Lower leg skin (tissue), 4 donors: Measurements from ENCODE around the gene QRICH2. TPM values are rescaled to one million over a fixed set of nuclear protein-coding genes. Genes with fewer than 3 reads are reported as not detected.
A peak's percentile ranks its signal among the peaks of the same experiment; 100 is the strongest.
"Not testable (repeated sequence)": the region's sequence is repeated elsewhere in the genome, so short reads cannot be mapped to it uniquely, and the experiment has no call there.

Experiments
- DNase-seq, 2 donors: peaks; one replicate each; pipeline ENCODE4 v3.0.0-alpha.2; 2019; ENCODE audit warnings: low spot score in 2 of 2
- H3K4me3 ChIP-seq: fragments of 200-600 bp; sonication (generic); 2 replicates; pipeline ENCODE4 v1.5.1; 2017; ENCODE audit warnings: mild to moderate bottlenecking, low read depth; ENCODE audit not compliant: poor library complexity, severe bottlenecking
- CTCF ChIP-seq, 3 donors: fragments of 450-650 bp; IDR thresholded peaks; one replicate each; pipeline ENCODE4 v1.5.1; 2016; ENCODE audit warnings: antibody characterized with exemption in 3 of 3, mild to moderate bottlenecking in 3 of 3, moderate library complexity in 2 of 3
- POLR2A ChIP-seq, 2 donors: fragments of 450-650 bp; IDR thresholded peaks; one replicate each; pipeline ENCODE4 v1.6.1; 2016 to 2017; ENCODE audit warnings: antibody characterized with exemption in 2 of 2, mild to moderate bottlenecking in 1 of 2, moderate library complexity in 1 of 2
- WGBS, 2 donors: methylation state at CpG; one replicate each; pipeline ENCODE4 v1.1.5; 2018; 5-methylcytosine and 5-hydroxymethylcytosine counted together
- intact Hi-C: fragments of 100-400 bp; cut with DNase I; formaldehyde crosslinking; loops from one replicate; pipeline ENCODE4 v1.15.0; 2023; ENCODE audit warnings: low total_unique reads
- total RNA-seq, 4 donors: library from RNA; depleted of rRNA; stranded (reverse); fragments of >200 nt; gene quantifications; one replicate each; pipeline ENCODE4 v1.1.0, GENCODE V29; 2016

The QRICH2 gene
- total RNA-seq, 4 donors from 2014 or later = 0.88 to 3.3 (median 1.8) TPM

- 1% methylated on average over 18 of the region's 18 CpGs for WGBS, 2 donors
- TF ChIP-seq CTCF (IDR thresholded peaks at IDR 0.05) (no peak), POLR2A (IDR thresholded peaks at IDR 0.05) (no peak)
- H3K4me3 ChIP-seq = peak overlapping the region; percentile 69
- DNase-seq = no peak
- intact Hi-C loops = no loop called here
Observed at GRCh38 chr17:76354317-76354729, 46.2 kb upstream of the QRICH2 start.

GRCh38 chr17:76353599-76354316 lies 45.7 kb upstream of the QRICH2 start, which contains the start of gene PRPSAP1:
TSS of gene PRPSAP1 (minus strand) at chr17:76353916. CDS start at chr17:76353703, 213 bp downstream.
- 1% methylated on average over 51 to 56 of the region's 75 CpGs for WGBS, 2 donors
- TF ChIP-seq CTCF (IDR thresholded peaks at IDR 0.05) = peak in 1 of 3 donors; percentile 65
- peak in 1 of 2 donors; percentile 15 for TF ChIP-seq POLR2A (IDR thresholded peaks at IDR 0.05)
- peak; percentile 82 to 96 for DNase-seq
- intact Hi-C loops = no loop called here
- H3K4me3 ChIP-seq = peak within 1 kb of the TSS; percentile 69

- no peak for TF ChIP-seq POLR2A (IDR thresholded peaks at IDR 0.05)
- TF ChIP-seq CTCF (IDR thresholded peaks at IDR 0.05) = no peak
- WGBS, 2 donors = 1 to 3% methylated on average over 30 to 36 of the region's 51 CpGs
- intact Hi-C loops = no loop called here
Observed at GRCh38 chr17:76353004-76353598, 45.0 kb upstream of the QRICH2 start.

GRCh38 chr17:76351526-76352071 lies 43.5 kb upstream of the QRICH2 start:
- H3K4me3 ChIP-seq = no peak overlapping the region
- intact Hi-C loops = no loop called here
- TF ChIP-seq POLR2A (IDR thresholded peaks at IDR 0.05) (no peak), CTCF (IDR thresholded peaks at IDR 0.05) (no peak)
- DNase-seq = no peak
- WGBS, 2 donors = 70 to 75% methylated on average over 9 of the region's 9 CpGs

More at GRCh38 chr17:76353004-76353598, 45.0 kb upstream of the QRICH2 start:
- DNase-seq = no peak
- peak overlapping the region; percentile 69 for H3K4me3 ChIP-seq

- no peak for TF ChIP-seq CTCF (IDR thresholded peaks at IDR 0.05)
- no peak for TF ChIP-seq POLR2A (IDR thresholded peaks at IDR 0.05)
- 95 to 96% methylated on average over 5 of the region's 5 CpGs for WGBS, 2 donors
- intact Hi-C loops = no loop called here
- no peak overlapping the region for H3K4me3 ChIP-seq
- DNase-seq = no peak
Observed at GRCh38 chr17:76350463-76350862, 42.4 kb upstream of the QRICH2 start.

- intact Hi-C loops, H3K4me3 ChIP-seq, DNase-seq: not testable (repeated sequence)
- WGBS, 2 donors = 97 to 98% methylated on average over 11 of the region's 11 CpGs
Observed at GRCh38 chr17:76346936-76347335, 38.9 kb upstream of the QRICH2 start.
